Fibroblast of skin of abdomen (primary cell): ENCODE results near the gene RPS10.

Experiments used
- DNase-seq: peaks from one replicate; pipeline ENCODE4 v3.0.0-alpha.2; 2013

RPS10 gene

GRCh38 chr6:34369385-34369784 is 56.5 kb downstream of the RPS10 start:
- DNase-seq: no peak
